Bronchial epithelial cell (primary cell): Measurements from ENCODE around the gene TEKT2. TPM values are rescaled to one million over a fixed set of nuclear protein-coding genes. Genes with fewer than 3 reads are reported as not detected.

Source experiments
- DNase-seq: peaks from one replicate; pipeline ENCODE4 v3.0.0-alpha.2; 2010; ENCODE audit warnings: low read depth
- FAIRE-seq: peaks from 2 replicates; lab custom pipeline; 2011; peaks lifted over from hg19 to GRCh38; lab: Jason Lieb, UNC
- H3K27me3 ChIP-seq: 2 replicates; pipeline ENCODE4 v1.5.1; 2011; ENCODE audit warnings: low read length; ENCODE audit not compliant: control insufficient read depth, insufficient read depth
- H3K36me3 ChIP-seq: 2 replicates; pipeline ENCODE4 v1.5.1; 2011; ENCODE audit warnings: low read length; ENCODE audit not compliant: control insufficient read depth, insufficient read depth
- H3K4me3 ChIP-seq: 2 replicates; pipeline ENCODE4 v1.5.1; 2011; ENCODE audit warnings: mild to moderate bottlenecking, low read depth, low read length, control low read depth
- total RNA-seq: library from RNA; depleted of rRNA; stranded (reverse); fragments of >200 nt; gene quantifications from 2 replicates; pipeline ENCODE4 v1.2.1, GENCODE V29; 2014
- TF ChIP-seq, protein P1 (sequence below): IDR thresholded peaks from 2 replicates; pipeline ENCODE4 v1.5.1; 2011; ENCODE audit warnings: mild to moderate bottlenecking, moderate library complexity, low read length, control low read depth, inconsistent platforms; ENCODE audit not compliant: insufficient read depth, severe bottlenecking

The TEKT2 gene
- total RNA-seq, 1 donor from 2014 or later, result under 0.01 TPM

DNA sequence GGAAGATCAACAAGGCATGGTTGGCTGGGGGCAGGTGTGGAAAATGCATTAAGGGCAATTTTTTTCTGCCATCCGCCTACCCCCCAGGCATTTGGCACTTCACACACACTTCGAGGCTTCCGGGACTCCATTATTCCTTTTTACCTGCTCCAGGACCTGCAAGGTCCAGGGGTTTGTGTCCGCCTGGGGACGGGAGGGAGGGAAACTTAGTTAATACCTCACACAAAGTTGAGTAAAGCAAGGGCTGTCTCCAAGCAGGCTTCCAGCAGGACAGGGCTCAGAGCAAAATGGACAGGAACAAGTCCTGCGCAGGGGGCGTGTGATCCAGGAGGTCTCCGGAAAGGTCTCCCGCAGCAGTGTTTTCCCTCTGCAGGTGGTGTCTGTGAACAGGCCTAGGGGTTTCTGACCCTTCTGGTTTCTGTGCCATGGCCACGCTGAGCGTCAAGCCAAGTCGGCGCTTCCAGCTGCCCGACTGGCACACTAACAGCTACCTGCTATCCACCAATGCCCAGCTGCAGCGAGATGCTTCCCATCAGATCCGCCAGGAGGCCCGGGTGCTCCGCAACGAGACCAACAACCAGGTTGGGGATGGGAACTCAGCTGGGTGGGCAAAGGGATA is 712 bp downstream of the TEKT2 start:
- no peak for FAIRE-seq

DNA sequence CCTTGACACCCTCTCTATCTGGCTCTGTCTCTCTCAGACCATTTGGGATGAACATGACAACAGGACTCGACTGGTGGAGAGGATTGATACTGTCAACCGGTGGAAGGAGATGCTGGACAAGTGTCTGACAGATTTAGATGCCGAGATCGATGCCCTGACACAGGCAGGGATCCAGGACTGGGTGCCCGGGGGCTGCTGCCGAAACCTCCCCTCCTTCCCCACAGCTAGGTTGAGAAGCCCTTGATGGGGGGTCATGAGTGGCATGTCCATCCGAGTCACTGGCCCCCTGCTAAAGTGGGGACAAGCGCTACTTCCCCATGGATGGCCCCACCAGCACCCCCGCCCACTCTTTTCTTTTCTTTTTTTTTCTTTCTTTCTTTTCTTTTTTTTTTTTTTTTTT is 1.2 kb downstream of the TEKT2 start:
- FAIRE-seq, result no peak
- Histone ChIP-seq H3K27me3 (no peaks in the 10 kb centered on the region), H3K4me3 (no peak overlapping the region), H3K36me3 (no peaks in the 10 kb centered on the region)
- TF ChIP-seq, protein P1, sequence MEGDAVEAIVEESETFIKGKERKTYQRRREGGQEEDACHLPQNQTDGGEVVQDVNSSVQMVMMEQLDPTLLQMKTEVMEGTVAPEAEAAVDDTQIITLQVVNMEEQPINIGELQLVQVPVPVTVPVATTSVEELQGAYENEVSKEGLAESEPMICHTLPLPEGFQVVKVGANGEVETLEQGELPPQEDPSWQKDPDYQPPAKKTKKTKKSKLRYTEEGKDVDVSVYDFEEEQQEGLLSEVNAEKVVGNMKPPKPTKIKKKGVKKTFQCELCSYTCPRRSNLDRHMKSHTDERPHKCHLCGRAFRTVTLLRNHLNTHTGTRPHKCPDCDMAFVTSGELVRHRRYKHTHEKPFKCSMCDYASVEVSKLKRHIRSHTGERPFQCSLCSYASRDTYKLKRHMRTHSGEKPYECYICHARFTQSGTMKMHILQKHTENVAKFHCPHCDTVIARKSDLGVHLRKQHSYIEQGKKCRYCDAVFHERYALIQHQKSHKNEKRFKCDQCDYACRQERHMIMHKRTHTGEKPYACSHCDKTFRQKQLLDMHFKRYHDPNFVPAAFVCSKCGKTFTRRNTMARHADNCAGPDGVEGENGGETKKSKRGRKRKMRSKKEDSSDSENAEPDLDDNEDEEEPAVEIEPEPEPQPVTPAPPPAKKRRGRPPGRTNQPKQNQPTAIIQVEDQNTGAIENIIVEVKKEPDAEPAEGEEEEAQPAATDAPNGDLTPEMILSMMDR, result no peak
- DNase-seq, result no peak

More for the DNA sequence above, 712 bp downstream of the TEKT2 start:
- TF ChIP-seq, protein P1, result no peak
- H3K27me3 ChIP-seq, result no peaks in the 10 kb centered on the region
- peak overlapping the region; percentile 41 for H3K4me3 ChIP-seq
- no peaks in the 10 kb centered on the region for H3K36me3 ChIP-seq
- DNase-seq, result no peak

DNA sequence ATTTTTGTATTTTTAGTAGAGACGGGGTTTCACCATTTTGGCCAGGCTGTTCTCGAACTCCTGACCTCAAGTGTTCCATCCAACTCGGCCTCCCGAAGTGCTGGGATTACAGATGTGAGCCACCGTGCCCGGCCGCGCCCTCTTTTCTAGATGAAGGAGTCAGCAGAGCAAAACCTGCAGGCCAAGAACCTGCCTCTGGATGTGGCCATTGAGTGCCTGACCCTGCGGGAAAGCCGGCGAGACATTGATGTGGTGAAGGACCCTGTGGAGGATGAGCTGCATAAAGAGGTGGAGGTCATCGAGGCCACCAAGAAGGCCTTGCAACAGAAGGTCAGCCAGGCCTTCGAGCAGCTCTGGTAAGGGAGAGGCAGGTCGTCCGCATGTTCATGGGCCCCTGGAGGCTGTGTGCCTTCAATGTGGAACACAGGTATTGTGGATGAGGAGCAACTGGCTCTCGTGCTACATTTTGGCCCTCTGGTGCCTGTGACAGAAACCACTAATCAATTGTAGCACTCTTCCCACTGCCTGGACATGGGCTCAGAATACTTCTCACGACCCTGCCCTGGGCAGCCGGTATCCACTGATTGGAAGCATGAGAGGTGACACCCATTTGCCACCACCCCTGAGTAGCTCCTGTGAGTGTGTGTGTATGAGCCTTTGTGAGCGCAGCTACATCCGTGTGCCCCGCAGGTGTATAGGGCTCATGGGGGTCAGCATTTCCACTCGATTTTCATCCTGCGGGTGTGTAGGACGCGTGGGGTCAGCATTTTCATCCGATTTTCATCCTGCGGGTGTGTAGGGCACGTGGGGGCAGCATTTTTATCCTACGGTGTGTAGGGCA is 2.0 kb downstream of the TEKT2 start:
- no peak for DNase-seq
- H3K36me3 ChIP-seq, result peaks cover 3% of the 10 kb centered on the region
- H3K4me3 ChIP-seq, result no peak overlapping the region
- H3K27me3 ChIP-seq, result no peaks in the 10 kb centered on the region
- TF ChIP-seq, protein P1, result no peak
- no peak for FAIRE-seq

DNA sequence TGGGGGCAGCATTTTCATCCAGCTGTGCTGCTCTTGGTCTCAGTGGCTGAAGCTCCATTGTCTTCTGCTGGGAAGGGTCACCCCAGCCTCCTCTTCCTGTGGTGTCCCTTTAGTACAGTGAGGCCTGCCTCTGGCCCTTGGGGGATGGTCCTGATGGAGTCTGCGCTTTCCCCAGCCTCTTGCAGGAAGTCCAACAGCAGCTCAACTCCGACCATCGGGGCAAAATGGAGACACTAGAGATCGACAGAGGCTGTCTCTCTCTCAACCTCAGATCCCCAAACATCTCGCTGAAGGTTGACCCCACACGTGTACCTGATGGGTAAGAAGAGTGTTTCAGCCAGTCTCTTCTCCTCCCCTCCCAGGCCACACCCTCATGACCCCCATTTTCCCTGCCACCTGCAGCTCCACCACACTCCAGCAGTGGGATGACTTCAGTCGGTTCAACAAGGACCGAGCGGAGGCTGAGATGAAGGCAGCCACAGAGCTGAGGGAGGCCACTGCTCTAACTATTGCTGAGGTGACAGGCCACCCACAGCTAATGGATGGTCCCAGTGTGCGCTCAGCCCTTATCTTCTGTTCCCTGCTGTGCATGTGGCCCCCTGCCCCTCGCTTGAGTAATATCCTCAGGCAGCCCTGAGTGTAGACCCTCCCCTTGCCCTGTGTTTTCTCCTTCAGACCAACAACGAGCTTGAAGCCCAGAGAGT is 2.8 kb downstream of the TEKT2 start:
- Histone ChIP-seq H3K27me3 (no peaks in the 10 kb centered on the region), H3K4me3 (no peak overlapping the region), H3K36me3 (peaks cover 8% of the 10 kb centered on the region)
- TF ChIP-seq, protein P1, result no peak
- no peak for DNase-seq
- FAIRE-seq, result no peak

DNA sequence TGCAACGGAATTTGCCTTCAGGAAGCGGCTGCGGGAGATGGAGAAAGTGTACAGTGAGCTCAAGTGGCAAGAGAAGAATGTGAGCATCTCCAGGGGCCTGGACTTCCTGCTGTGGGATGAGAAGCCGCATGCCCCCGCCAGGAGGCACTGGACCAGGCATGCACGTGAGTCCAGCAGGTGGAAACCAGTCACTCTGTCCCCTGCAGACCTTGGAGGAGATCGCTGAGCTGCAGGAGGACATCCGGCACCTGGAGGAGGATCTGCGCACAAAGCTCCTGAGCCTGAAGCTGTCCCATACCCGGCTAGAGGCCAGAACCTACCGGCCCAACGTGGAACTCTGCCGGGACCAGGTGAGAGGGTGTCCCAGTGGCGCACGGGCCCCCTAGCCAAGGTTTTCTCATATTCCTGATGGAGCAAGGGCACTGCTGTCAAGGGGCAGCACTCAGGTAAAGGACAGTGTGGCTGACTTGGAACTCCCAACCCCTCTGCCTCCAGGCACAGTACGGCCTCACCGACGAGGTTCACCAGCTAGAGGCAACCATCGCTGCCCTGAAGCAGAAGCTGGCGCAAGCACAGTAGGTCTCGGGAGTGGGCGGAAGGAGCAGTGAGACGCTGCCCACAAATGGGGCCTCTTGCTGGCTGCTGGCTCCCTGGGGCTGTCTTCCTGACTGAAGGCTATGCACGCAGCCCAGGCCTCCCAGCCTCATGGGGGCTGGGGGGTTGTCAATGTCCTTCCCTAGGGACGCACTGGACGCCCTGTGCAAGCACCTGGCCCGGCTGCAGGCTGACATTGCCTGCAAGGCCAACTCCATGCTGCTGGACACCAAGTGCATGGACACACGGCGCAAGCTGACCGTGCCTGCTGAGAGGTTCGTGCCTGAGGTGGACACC is 3.6 kb downstream of the TEKT2 start:
- TF ChIP-seq, protein P1, result no peak
- Histone ChIP-seq H3K27me3 (no peaks in the 10 kb centered on the region), H3K4me3 (no peak overlapping the region), H3K36me3 (peaks cover 15% of the 10 kb centered on the region)
- no peak for FAIRE-seq
- no peak for DNase-seq
